ENCODE results near the gene CNN1. TPM values are rescaled to one million over a fixed set of nuclear protein-coding genes. Genes with fewer than 3 reads are reported as not detected.

Gene CNN1
- polyA plus RNA-seq, 2 of the 4 experiments (the other 2 are of a cell fraction): 0.62 to 0.96 TPM

Small RNAs within 50 kb of the gene (small RNA-seq; reads per million reads assigned to genes)
- gene MIR7974: 0 to 0.16 (median 0) reads per million in 6 experiments
- gene RN7SL833P: 0 reads per million in 6 experiments

Other genes starting within 250 kb of the CNN1 start
- not detected in 2 replicates for gene TSPAN16, start 242.7 kb upstream of the CNN1 start, polyA plus RNA-seq (2011; rRNA removed)
- gene TSPAN16, start 242.7 kb upstream of the CNN1 start, polyA plus RNA-seq (2017; fragmentation: RNase III; extraction: RNeasy Plus Mini Kit Qiagen cat#74134 plus additional on column Dnase treatment): not detected in 3 replicates
- 22.3 and 26.8 TPM in 2 replicates for gene RAB3D, start 199.2 kb upstream of the CNN1 start, polyA plus RNA-seq (2011; rRNA removed)
- gene RAB3D, start 199.2 kb upstream of the CNN1 start, polyA plus RNA-seq (2017; fragmentation: RNase III; extraction: RNeasy Plus Mini Kit Qiagen cat#74134 plus additional on column Dnase treatment): 4.1 to 5.6 TPM (median 4.8 TPM) in 3 replicates
- 183 and 230 TPM in 2 replicates for gene TMEM205, start 192.6 kb upstream of the CNN1 start, polyA plus RNA-seq (2011; rRNA removed)
- gene TMEM205, start 192.6 kb upstream of the CNN1 start, polyA plus RNA-seq (2017; fragmentation: RNase III; extraction: RNeasy Plus Mini Kit Qiagen cat#74134 plus additional on column Dnase treatment): 91.6 to 92.6 TPM (median 92.3 TPM) in 3 replicates
- 11.3 and 12.2 TPM in 2 replicates for gene CCDC159, start 192.3 kb upstream of the CNN1 start, polyA plus RNA-seq (2011; rRNA removed)
- gene CCDC159, start 192.3 kb upstream of the CNN1 start, polyA plus RNA-seq (2017; fragmentation: RNase III; extraction: RNeasy Plus Mini Kit Qiagen cat#74134 plus additional on column Dnase treatment): 8.4 to 11.2 TPM (median 8.6 TPM) in 3 replicates
- 5.6 and 6.3 TPM in 2 replicates for gene PLPPR2, start 183.4 kb upstream of the CNN1 start, polyA plus RNA-seq (2011; rRNA removed)
- 8.6 to 12.3 TPM (median 9.7 TPM) in 3 replicates for gene PLPPR2, start 183.4 kb upstream of the CNN1 start, polyA plus RNA-seq (2017; fragmentation: RNase III; extraction: RNeasy Plus Mini Kit Qiagen cat#74134 plus additional on column Dnase treatment)
- gene SWSAP1, start 164.2 kb upstream of the CNN1 start, polyA plus RNA-seq (2011; rRNA removed): 1.2 and 1.3 TPM in 2 replicates
- gene SWSAP1, start 164.2 kb upstream of the CNN1 start, polyA plus RNA-seq (2017; fragmentation: RNase III; extraction: RNeasy Plus Mini Kit Qiagen cat#74134 plus additional on column Dnase treatment): 1.5 to 1.8 TPM (median 1.5 TPM) in 3 replicates
- gene EPOR, start 154.5 kb upstream of the CNN1 start, polyA plus RNA-seq (2011; rRNA removed): 4.4 and 5.2 TPM in 2 replicates
- gene EPOR, start 154.5 kb upstream of the CNN1 start, polyA plus RNA-seq (2017; fragmentation: RNase III; extraction: RNeasy Plus Mini Kit Qiagen cat#74134 plus additional on column Dnase treatment): 2.8 to 3.6 TPM (median 3.3 TPM) in 3 replicates
- gene RGL3, start 119.5 kb upstream of the CNN1 start, polyA plus RNA-seq (2011; rRNA removed): 1.5 and 1.8 TPM in 2 replicates
- gene RGL3, start 119.5 kb upstream of the CNN1 start, polyA plus RNA-seq (2017; fragmentation: RNase III; extraction: RNeasy Plus Mini Kit Qiagen cat#74134 plus additional on column Dnase treatment): 2.3 to 4.0 TPM (median 3.7 TPM) in 3 replicates
- 0.46 and 0.70 TPM in 2 replicates for gene ODAD3, start 103.7 kb upstream of the CNN1 start, polyA plus RNA-seq (2011; rRNA removed)
- gene ODAD3, start 103.7 kb upstream of the CNN1 start, polyA plus RNA-seq (2017; fragmentation: RNase III; extraction: RNeasy Plus Mini Kit Qiagen cat#74134 plus additional on column Dnase treatment): 0.99 to 1.2 TPM (median 1.0 TPM) in 3 replicates
- 75.0 and 102 TPM in 2 replicates for gene PRKCSH, start 103.2 kb upstream of the CNN1 start, polyA plus RNA-seq (2011; rRNA removed)
- gene PRKCSH, start 103.2 kb upstream of the CNN1 start, polyA plus RNA-seq (2017; fragmentation: RNase III; extraction: RNeasy Plus Mini Kit Qiagen cat#74134 plus additional on column Dnase treatment): 206 to 215 TPM (median 212 TPM) in 3 replicates
- 0.03 TPM in 1 of 2 replicates, not detected in the other for gene ELAVL3, start 57.8 kb upstream of the CNN1 start, polyA plus RNA-seq (2011; rRNA removed)
- gene ELAVL3, start 57.8 kb upstream of the CNN1 start, polyA plus RNA-seq (2017; fragmentation: RNase III; extraction: RNeasy Plus Mini Kit Qiagen cat#74134 plus additional on column Dnase treatment): 0.01 to 0.03 TPM in 2 of 3 replicates, not detected in the other
- gene ZNF653, start 33.0 kb upstream of the CNN1 start, polyA plus RNA-seq (2011; rRNA removed): 2.9 and 3.8 TPM in 2 replicates
- 2.9 to 4.2 TPM (median 3.8 TPM) in 3 replicates for gene ZNF653, start 33.0 kb upstream of the CNN1 start, polyA plus RNA-seq (2017; fragmentation: RNase III; extraction: RNeasy Plus Mini Kit Qiagen cat#74134 plus additional on column Dnase treatment)
- 29.7 and 36.6 TPM in 2 replicates for gene ECSIT, start 9.7 kb upstream of the CNN1 start, polyA plus RNA-seq (2011; rRNA removed)
- gene ECSIT, start 9.7 kb upstream of the CNN1 start, polyA plus RNA-seq (2017; fragmentation: RNase III; extraction: RNeasy Plus Mini Kit Qiagen cat#74134 plus additional on column Dnase treatment): 23.0 to 24.4 TPM (median 23.8 TPM) in 3 replicates
- 34.4 and 47.9 TPM in 2 replicates for gene ELOF1, start 20.4 kb downstream of the CNN1 start, polyA plus RNA-seq (2011; rRNA removed)
- gene ELOF1, start 20.4 kb downstream of the CNN1 start, polyA plus RNA-seq (2017; fragmentation: RNase III; extraction: RNeasy Plus Mini Kit Qiagen cat#74134 plus additional on column Dnase treatment): 91.5 to 97.3 TPM (median 92.7 TPM) in 3 replicates
- 0.05 TPM in 1 of 2 replicates, not detected in the other for gene ACP5, start 38.8 kb downstream of the CNN1 start, polyA plus RNA-seq (2011; rRNA removed)
- gene ACP5, start 38.8 kb downstream of the CNN1 start, polyA plus RNA-seq (2017; fragmentation: RNase III; extraction: RNeasy Plus Mini Kit Qiagen cat#74134 plus additional on column Dnase treatment): not detected in 3 replicates
- gene ZNF627, start 58.6 kb downstream of the CNN1 start, polyA plus RNA-seq (2011; rRNA removed): 7.5 and 8.3 TPM in 2 replicates
- 3.7 to 4.5 TPM (median 4.3 TPM) in 3 replicates for gene ZNF627, start 58.6 kb downstream of the CNN1 start, polyA plus RNA-seq (2017; fragmentation: RNase III; extraction: RNeasy Plus Mini Kit Qiagen cat#74134 plus additional on column Dnase treatment)
- gene ZNF823, start 200.1 kb downstream of the CNN1 start, polyA plus RNA-seq (2011; rRNA removed): 3.7 and 3.9 TPM in 2 replicates
- 2.4 to 2.9 TPM (median 2.7 TPM) in 3 replicates for gene ZNF823, start 200.1 kb downstream of the CNN1 start, polyA plus RNA-seq (2017; fragmentation: RNase III; extraction: RNeasy Plus Mini Kit Qiagen cat#74134 plus additional on column Dnase treatment)
- 0.01 TPM in 1 of 2 replicates, not detected in the other for gene ZNF441, start 228.1 kb downstream of the CNN1 start, polyA plus RNA-seq (2011; rRNA removed)
- gene ZNF441, start 228.1 kb downstream of the CNN1 start, polyA plus RNA-seq (2017; fragmentation: RNase III; extraction: RNeasy Plus Mini Kit Qiagen cat#74134 plus additional on column Dnase treatment): 0.01 TPM in 1 of 3 replicates, not detected in the others

Measured in A549 (cell line).